Breast epithelium (tissue), 3 donors: ENCODE results near the gene ARMC9.

Experiments
- CTCF ChIP-seq, 3 donors: fragments of 450-650 bp; IDR thresholded peaks; one replicate each; pipeline ENCODE4 v1.5.1; 2016 to 2017; ENCODE audit warnings: antibody characterized with exemption in 3 of 3, mild to moderate bottlenecking in 3 of 3, moderate library complexity in 3 of 3
- POLR2A ChIP-seq: fragments of 450-650 bp; IDR thresholded peaks from one replicate; pipeline ENCODE4 v1.6.1; 2016; ENCODE audit warnings: antibody characterized with exemption, mild to moderate bottlenecking, moderate library complexity
- POLR2AphosphoS5 ChIP-seq, 3 donors: sonication (generic); formaldehyde crosslinking; IDR thresholded peaks; one replicate each; pipeline ENCODE4 v1.6.1; 2017; ENCODE audit warnings: antibody characterized with exemption in 3 of 3

DNA sequence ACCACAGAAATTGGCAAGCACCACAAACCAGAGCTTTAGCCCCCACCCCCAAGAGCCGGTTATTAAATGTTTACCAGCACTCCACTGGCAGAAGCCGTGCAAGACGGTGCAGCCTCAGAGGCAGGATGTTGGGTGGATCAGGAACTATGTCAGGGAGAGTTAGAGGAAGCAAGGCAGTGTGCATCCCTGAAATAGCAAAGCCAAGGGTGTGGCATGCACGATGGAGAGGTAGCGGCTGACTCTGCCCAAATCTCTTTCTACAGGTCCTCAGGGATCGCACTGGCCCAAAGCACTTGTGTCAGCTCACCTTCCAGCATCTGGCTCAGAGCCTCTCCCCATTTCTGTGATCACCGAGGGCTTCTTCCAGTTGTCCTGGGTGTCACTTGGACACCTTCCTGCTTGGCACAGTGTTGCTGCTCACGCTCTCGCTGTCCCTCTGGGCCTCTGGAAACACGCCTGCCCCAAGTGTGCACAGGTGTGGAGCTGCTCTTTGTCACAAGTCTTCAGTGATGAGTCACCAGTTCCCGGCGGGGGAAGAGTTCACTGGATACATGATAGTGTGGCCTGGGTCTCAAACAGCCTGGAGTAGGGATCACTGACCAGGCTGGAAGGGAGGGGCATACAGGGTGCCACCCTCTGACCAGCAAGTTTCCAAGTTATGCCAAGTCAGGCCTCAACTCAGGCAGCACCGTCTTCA is 179.7 kb downstream of the ARMC9 start:
- TF ChIP-seq POLR2AphosphoS5 (IDR thresholded peaks at IDR 0.05) (no peak), CTCF (IDR thresholded peaks at IDR 0.05) (no peak), POLR2A (no peak)
